ENCODE data around the gene MLC1.

Gene MLC1

DNA sequence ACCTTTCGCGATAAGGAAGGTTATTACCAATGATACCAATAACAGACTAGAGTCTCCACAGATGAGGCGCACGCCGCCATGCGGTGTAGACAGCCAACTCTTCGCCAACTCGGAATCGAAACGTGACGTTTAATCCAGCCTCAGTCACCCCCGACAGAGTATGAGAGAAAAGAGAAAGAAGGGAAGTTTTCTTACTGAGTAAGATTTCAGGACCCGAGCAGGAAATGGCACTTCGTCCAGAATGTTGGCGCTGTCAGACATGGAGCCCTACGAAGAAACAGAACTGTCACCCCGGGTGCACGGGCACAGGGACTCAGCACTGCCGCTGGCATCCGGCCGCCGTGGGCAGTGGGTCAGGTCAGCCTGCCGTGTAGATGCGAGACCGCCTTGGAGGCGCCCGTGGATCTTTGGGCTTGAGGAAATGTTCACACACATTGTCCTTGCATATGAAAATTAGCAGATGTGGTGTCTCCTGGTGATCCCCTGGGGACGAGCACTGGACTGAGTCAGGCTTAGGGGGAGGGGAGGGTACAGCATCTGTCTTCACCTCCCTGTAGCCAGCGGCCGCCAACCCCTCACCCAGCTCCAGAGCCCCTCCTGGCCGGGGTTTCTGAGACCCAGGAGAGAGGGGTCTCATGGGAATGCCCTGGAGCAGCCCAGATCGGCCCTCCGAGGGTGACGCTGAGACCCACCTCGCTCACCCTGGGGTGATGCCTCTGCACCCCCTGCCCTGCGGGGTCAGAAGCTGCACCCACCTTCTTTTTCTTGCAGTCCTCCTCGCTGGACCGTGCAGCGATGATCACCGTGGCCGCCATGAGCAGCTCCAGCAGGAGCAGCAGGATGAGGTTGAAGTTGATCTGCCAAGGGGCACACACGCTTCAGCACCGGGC lies 8.3 kb downstream of the MLC1 start:
- no peak overlapping the region for H2AFZ ChIP-seq
- no peak overlapping the region for H3K4me2 ChIP-seq (ENCODE audit: low read length)
- H3K27me3 ChIP-seq (ENCODE audit: control insufficient read depth, insufficient read depth, low read length): no peaks in the 10 kb centered on the region
- no peaks in the 10 kb centered on the region for H3K79me2 ChIP-seq
- H3K4me1 ChIP-seq: no peaks in the 10 kb centered on the region
- H3K4me3 ChIP-seq (ENCODE audit: low read depth, low read length): no peak overlapping the region
- H3K36me3 ChIP-seq (ENCODE audit: control insufficient read depth, insufficient read depth, low read length): no peaks in the 10 kb centered on the region
- TF ChIP-seq, protein P1, sequence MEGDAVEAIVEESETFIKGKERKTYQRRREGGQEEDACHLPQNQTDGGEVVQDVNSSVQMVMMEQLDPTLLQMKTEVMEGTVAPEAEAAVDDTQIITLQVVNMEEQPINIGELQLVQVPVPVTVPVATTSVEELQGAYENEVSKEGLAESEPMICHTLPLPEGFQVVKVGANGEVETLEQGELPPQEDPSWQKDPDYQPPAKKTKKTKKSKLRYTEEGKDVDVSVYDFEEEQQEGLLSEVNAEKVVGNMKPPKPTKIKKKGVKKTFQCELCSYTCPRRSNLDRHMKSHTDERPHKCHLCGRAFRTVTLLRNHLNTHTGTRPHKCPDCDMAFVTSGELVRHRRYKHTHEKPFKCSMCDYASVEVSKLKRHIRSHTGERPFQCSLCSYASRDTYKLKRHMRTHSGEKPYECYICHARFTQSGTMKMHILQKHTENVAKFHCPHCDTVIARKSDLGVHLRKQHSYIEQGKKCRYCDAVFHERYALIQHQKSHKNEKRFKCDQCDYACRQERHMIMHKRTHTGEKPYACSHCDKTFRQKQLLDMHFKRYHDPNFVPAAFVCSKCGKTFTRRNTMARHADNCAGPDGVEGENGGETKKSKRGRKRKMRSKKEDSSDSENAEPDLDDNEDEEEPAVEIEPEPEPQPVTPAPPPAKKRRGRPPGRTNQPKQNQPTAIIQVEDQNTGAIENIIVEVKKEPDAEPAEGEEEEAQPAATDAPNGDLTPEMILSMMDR (IDR thresholded peaks at IDR 0.05): no peak
- no peaks in the 10 kb centered on the region for H3K9me3 ChIP-seq (ENCODE audit: control insufficient read depth, low read length)
- H3K27ac ChIP-seq: no peak overlapping the region
- no peak overlapping the region for H3K9ac ChIP-seq

DNA sequence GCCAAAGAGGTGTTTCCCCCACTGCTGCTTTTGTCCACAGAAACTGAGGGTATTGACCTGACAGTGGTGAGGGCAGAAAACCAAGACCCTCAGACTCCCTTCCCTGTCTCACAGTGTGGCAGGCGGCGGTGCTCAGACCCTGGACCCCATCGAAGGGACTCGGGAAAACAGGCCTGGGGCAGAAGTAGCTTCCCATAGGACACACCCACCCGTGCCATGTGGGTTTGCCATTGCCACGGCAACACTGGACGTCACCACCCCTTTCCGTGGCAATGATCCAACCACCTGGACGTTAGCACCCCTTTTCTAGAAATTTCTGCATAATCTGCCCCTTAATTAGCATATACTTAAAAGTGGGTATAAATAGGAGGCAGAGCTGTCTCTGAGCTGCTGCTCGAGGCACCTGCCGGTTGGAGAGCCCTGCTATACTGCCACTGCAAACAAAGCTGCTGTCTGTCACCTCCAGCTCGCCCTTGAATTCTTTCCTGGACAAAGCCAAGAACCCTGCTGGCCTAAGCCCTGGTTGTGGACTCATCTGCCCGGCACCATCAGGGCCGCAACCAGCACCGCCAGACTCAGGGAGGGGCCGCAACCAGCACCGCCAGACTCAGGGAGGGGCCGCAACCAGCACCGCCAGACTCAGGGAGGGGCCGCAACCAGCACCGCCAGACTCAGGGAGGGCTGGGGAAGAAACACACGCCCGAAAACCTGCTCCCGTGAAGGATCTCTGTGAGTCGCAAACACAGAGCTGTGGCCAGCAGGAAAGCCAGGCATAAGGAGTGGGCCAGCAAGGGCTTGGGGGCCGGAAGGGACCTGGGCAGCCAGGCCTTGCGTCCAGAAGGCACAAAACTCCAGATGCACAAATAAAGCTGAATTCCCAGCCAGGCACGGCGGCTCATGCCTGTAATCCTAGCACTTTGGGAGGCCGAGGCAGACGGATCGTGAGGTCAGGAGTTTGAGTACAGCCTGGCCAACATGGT lies 10.4 kb downstream of the MLC1 start:
- Histone ChIP-seq H3K4me1 (no peaks in the 10 kb centered on the region), H3K9ac (no peak overlapping the region), H3K79me2 (no peaks in the 10 kb centered on the region), H3K4me2 (ENCODE audit: low read length) (no peak overlapping the region), H2AFZ (no peak overlapping the region), H3K27me3 (ENCODE audit: control insufficient read depth, insufficient read depth, low read length) (no peaks in the 10 kb centered on the region), H3K9me3 (ENCODE audit: control insufficient read depth, low read length) (no peaks in the 10 kb centered on the region), H3K27ac (no peak overlapping the region), H3K36me3 (ENCODE audit: control insufficient read depth, insufficient read depth, low read length) (no peaks in the 10 kb centered on the region), H3K4me3 (ENCODE audit: low read depth, low read length) (no peak overlapping the region)
- TF ChIP-seq, protein P1 (IDR thresholded peaks at IDR 0.05): no peak

DNA sequence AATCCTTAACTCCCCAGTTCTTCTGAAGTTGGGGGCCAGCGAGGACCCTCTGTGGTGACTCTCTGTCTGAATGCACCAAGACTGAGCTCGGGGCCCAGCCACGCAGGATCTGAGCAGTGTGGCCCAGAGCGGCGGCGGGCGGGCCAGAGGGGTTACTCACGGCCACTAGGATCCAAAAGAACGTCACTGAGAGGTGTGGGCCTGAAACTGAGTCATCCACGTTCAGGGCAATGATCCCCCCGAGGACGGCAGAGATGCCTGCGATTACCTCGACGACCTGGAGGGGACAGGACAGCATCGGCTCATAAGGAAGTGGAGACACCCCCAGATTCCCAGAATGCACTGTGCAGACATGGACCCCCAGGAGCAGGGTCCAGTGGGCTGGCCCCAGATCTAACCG lies 11.2 kb downstream of the MLC1 start:
- Histone ChIP-seq H3K36me3 (ENCODE audit: control insufficient read depth, insufficient read depth, low read length) (no peaks in the 10 kb centered on the region), H3K79me2 (no peaks in the 10 kb centered on the region), H3K9ac (no peak overlapping the region), H3K4me3 (ENCODE audit: low read depth, low read length) (no peak overlapping the region), H2AFZ (no peak overlapping the region), H3K27ac (no peak overlapping the region), H3K4me1 (no peaks in the 10 kb centered on the region), H3K9me3 (ENCODE audit: control insufficient read depth, low read length) (no peaks in the 10 kb centered on the region), H3K4me2 (ENCODE audit: low read length) (no peak overlapping the region), H3K27me3 (ENCODE audit: control insufficient read depth, insufficient read depth, low read length) (no peaks in the 10 kb centered on the region)
- TF ChIP-seq, protein P1 (IDR thresholded peaks at IDR 0.05): no peak

DNA sequence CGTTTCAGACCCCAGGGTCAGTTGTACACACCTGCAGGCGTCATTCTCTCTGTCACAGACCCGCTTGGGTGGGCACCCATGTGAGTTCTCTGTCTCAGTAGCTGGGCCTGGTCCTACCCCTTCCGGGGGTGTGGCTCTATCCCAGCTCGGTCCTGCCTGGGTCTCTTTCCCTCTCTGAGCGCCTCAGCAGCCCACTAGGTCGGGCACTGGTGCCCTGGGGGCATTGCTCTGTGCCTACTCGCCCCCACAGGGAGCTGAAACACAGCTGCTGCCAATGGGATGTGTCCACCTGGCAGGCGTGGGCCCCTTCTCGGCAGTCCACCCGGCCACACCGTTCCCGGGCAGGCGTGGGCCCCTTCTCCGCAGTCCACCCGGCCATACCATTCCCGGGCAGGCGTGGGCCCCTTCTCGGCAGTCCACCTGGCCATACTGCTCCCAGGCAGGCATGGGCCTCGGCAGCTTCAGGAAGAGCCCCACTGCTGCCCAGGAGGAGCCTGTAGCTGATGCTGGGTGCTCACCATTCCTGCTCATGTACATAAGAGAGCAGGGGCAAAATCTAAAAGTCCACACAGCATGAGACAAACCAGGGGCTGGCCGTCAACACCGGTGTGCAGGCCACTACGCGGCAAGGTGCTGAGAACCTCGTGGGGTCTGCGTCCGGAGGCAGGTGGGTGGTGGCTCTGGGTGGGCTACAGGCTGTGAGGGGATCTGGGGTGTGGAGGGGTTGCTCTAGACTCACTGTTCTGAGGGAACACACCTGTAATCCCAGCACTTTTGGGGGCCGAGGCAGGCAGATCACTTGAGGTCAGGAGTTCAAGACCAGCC lies 12.3 kb downstream of the MLC1 start:
- H3K27me3 ChIP-seq (ENCODE audit: control insufficient read depth, insufficient read depth, low read length): no peaks in the 10 kb centered on the region
- H3K4me3 ChIP-seq (ENCODE audit: low read depth, low read length): no peak overlapping the region
- H2AFZ ChIP-seq: no peak overlapping the region
- no peaks in the 10 kb centered on the region for H3K36me3 ChIP-seq (ENCODE audit: control insufficient read depth, insufficient read depth, low read length)
- H3K79me2 ChIP-seq: no peaks in the 10 kb centered on the region
- no peak overlapping the region for H3K27ac ChIP-seq
- H3K4me1 ChIP-seq: no peaks in the 10 kb centered on the region
- H3K9me3 ChIP-seq (ENCODE audit: control insufficient read depth, low read length): no peaks in the 10 kb centered on the region
- H3K9ac ChIP-seq: no peak overlapping the region
- H3K4me2 ChIP-seq (ENCODE audit: low read length): no peak overlapping the region
- TF ChIP-seq, protein P1 (IDR thresholded peaks at IDR 0.05): no peak
